CD4-positive, alpha-beta T cell treated with Interleukin-17A for 1 hour (primary cell): Measurements from ENCODE around the gene SEC22B.
"Not testable (repeated sequence)": the region's sequence is repeated elsewhere in the genome, so short reads cannot be mapped to it uniquely, and the experiment has no call there.

Source experiments
- DNase-seq: peaks from one replicate; pipeline ENCODE4 v3.0.0-alpha.2; 2020

Gene SEC22B

GRCh38 chr1:120112212-120112611, 64.1 kb downstream of the SEC22B start:
- DNase-seq: not testable (repeated sequence)

- DNase-seq: not testable (repeated sequence)
Measured at GRCh38 chr1:120111771-120112170, 64.5 kb downstream of the SEC22B start.

- not testable (repeated sequence) for DNase-seq
Measured at GRCh38 chr1:120111008-120111407, 65.3 kb downstream of the SEC22B start.

- DNase-seq: not testable (repeated sequence)
Measured at GRCh38 chr1:120109656-120110055, 66.7 kb downstream of the SEC22B start.

GRCh38 chr1:120109180-120109579, 67.1 kb downstream of the SEC22B start:
- not testable (repeated sequence) for DNase-seq

GRCh38 chr1:120105288-120105687, 71.0 kb downstream of the SEC22B start:
- DNase-seq: not testable (repeated sequence)

GRCh38 chr1:120103768-120104167, 72.6 kb downstream of the SEC22B start:
- DNase-seq: not testable (repeated sequence)

- DNase-seq: not testable (repeated sequence)
Measured at GRCh38 chr1:120101593-120101992, 74.7 kb downstream of the SEC22B start.
